HepG2 (cell line): Measurements from ENCODE around the gene PRDX3. TPM values are rescaled to one million over a fixed set of nuclear protein-coding genes. Genes with fewer than 3 reads are reported as not detected.

ENCODE experiments used
- CHD2 ChIP-seq: IDR thresholded peaks from 2 replicates; pipeline ENCODE4 v1.6.1; 2011; ENCODE audit warnings: low read depth, low read length, improper control_type of control experiment
- ELF3 ChIP-seq: IDR thresholded peaks from 2 replicates; pipeline ENCODE4 v1.6.1; 2016; ENCODE audit warnings: missing genetic modification reagents, missing compliant biosample characterization
- GATAD2A ChIP-seq: IDR thresholded peaks from 2 replicates; pipeline ENCODE4 v1.6.1; 2016
- GPN1 ChIP-seq: sonication (generic); formaldehyde crosslinking; IDR thresholded peaks from 2 replicates; pipeline ENCODE4 v1.5.1; 2020; ENCODE audit warnings: missing genetic modification reagents, borderline replicate concordance
- HMGA1 ChIP-seq: sonication (generic); formaldehyde crosslinking; conservative IDR thresholded peaks from 2 replicates; pipeline ENCODE4 v1.4.0; 2020; ENCODE audit warnings: missing genetic modification reagents
- HNRNPH1 ChIP-seq: fragments of 200-400 bp; formaldehyde crosslinking; optimal IDR thresholded peaks from 2 replicates; pipeline ENCODE3; 2017; ENCODE audit warnings: mild to moderate bottlenecking, low read depth, low read length
- IRX3 ChIP-seq: sonication (generic); formaldehyde crosslinking; IDR thresholded peaks from 2 replicates; pipeline ENCODE4 v1.8.1; 2023; ENCODE audit warnings: mild to moderate bottlenecking, low read depth, missing genetic modification reagents, borderline replicate concordance
- MAFF ChIP-seq: IDR thresholded peaks from 2 replicates; pipeline ENCODE4 v1.6.1; 2011; ENCODE audit warnings: low read depth, low read length, improper control_type of control experiment
- MTF2 ChIP-seq: sonication (generic); formaldehyde crosslinking; IDR thresholded peaks from 2 replicates; pipeline ENCODE4 v1.5.0; 2020; ENCODE audit warnings: missing genetic modification reagents, borderline replicate concordance
- PRMT3 ChIP-seq: sonication (generic); formaldehyde crosslinking; IDR thresholded peaks from 2 replicates; pipeline ENCODE4 v1.8.1; 2022; ENCODE audit warnings: low read depth, mild to moderate bottlenecking, moderate library complexity, missing genetic modification reagents, borderline replicate concordance
- SP2 ChIP-seq: sonication (generic); formaldehyde crosslinking; IDR thresholded peaks from 2 replicates; pipeline ENCODE4 v1.5.1; 2020; ENCODE audit warnings: mild to moderate bottlenecking, missing genetic modification reagents
- SPEN ChIP-seq: sonication (generic); formaldehyde crosslinking; IDR thresholded peaks from 2 replicates; pipeline ENCODE4 v1.5.1; 2020; ENCODE audit warnings: low read depth, mild to moderate bottlenecking, missing genetic modification reagents
- YEATS4 ChIP-seq: sonication (generic); formaldehyde crosslinking; IDR thresholded peaks from 2 replicates; pipeline ENCODE4 v1.4.0; 2020; ENCODE audit warnings: missing genetic modification reagents, borderline replicate concordance
- ZMAT3 ChIP-seq: sonication (generic); formaldehyde crosslinking; conservative IDR thresholded peaks from 2 replicates; pipeline ENCODE4 v1.7.0; 2021; ENCODE audit warnings: missing genetic modification reagents
- ZNF3 ChIP-seq: IDR thresholded peaks from 2 replicates; pipeline ENCODE4 v1.7.0; 2017; ENCODE audit warnings: inconsistent platforms
- ZNF430 ChIP-seq: sonication (generic); formaldehyde crosslinking; IDR thresholded peaks from 2 replicates; pipeline ENCODE4 v1.9.0; 2021; ENCODE audit warnings: mild to moderate bottlenecking, missing genetic modification reagents
- polyA plus RNA-seq, 8 experiments: library from polyadenylated mRNA; depleted of rRNA in 3 of 8; stranded (reverse) in 7 of 8; unstranded in 1 of 8; fragments of >200 nt; fragmentation: Illumina TruSeq in 4 of 8; extraction: Trizol in 4 of 8; gene quantifications; 2 replicates each; pipeline versions ENCODE4 v1.2.1 to v1.2.3, GENCODE V29; 2011 to 2016; ENCODE audit warnings: low read depth in 4 of 8, missing spikeins in 1 of 8, mixed read lengths in 1 of 8; ENCODE audit not compliant: insufficient read depth in 1 of 8
- total RNA-seq, 5 experiments: library from RNA; depleted of rRNA; stranded (reverse); fragments of >200 nt; fragmentation: Illumina TruSeq; extraction: Trizol; gene quantifications; 2 replicates each; pipeline ENCODE4 v1.2.3, GENCODE V29; 2016; ENCODE audit warnings: low read depth in 1 of 5
- TF ChIP-seq, protein P1 (sequence below): sonication (generic); formaldehyde crosslinking; IDR thresholded peaks from 2 replicates; pipeline ENCODE4 v1.4.0; 2020; ENCODE audit warnings: missing genetic modification reagents
- TF ChIP-seq, protein P2 (sequence below): sonication (generic); formaldehyde crosslinking; IDR thresholded peaks from 2 replicates; pipeline ENCODE4 v1.5.0; 2020; ENCODE audit warnings: mild to moderate bottlenecking, missing genetic modification reagents
- TF ChIP-seq, protein P3 (sequence below), 2 experiments: sonication (generic) in 1 of 2; formaldehyde crosslinking in 1 of 2; IDR thresholded peaks; 2 replicates each; pipeline versions ENCODE4 v1.4.0 to v1.6.1; 2018 to 2020; ENCODE audit warnings: missing genetic modification reagents in 2 of 2, borderline replicate concordance in 1 of 2, low read depth in 1 of 2, mild to moderate bottlenecking in 1 of 2, missing biosample characterization in 1 of 2
- TF ChIP-seq, protein P4 (sequence below): sonication (generic); formaldehyde crosslinking; IDR thresholded peaks from 2 replicates; pipeline ENCODE4 v1.5.0; 2020; ENCODE audit warnings: mild to moderate bottlenecking, missing genetic modification reagents, borderline replicate concordance

PRDX3 gene
- total and polyA plus RNA-seq, 2 of the 13 experiments (the other 11 are each of a cell fraction or from before 2014, with no cell fraction given), result 407 to 565 TPM

DNA sequence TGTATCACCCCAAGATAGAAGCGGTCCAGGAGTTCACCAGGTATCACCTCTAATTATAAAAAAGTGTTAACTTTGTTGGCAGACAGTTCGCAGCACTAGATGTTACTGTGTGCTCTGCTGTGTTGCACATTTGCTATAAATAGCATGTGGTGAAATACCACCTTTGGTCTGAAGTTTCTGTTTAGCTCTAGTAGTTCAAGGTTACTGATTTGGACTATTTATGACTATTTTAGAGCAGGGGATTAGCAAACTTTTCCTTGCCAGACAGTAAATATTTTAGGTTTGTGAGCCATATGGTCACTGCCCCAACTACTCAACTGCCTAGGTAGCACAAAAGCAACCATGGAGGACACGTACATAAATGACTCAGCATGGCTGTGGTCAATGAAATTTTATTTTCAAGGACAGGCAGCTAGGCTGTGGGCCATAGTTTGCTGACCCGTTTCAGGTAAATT is 58.2 kb downstream of the PRDX3 start (continued):
- TF ChIP-seq, protein P1, sequence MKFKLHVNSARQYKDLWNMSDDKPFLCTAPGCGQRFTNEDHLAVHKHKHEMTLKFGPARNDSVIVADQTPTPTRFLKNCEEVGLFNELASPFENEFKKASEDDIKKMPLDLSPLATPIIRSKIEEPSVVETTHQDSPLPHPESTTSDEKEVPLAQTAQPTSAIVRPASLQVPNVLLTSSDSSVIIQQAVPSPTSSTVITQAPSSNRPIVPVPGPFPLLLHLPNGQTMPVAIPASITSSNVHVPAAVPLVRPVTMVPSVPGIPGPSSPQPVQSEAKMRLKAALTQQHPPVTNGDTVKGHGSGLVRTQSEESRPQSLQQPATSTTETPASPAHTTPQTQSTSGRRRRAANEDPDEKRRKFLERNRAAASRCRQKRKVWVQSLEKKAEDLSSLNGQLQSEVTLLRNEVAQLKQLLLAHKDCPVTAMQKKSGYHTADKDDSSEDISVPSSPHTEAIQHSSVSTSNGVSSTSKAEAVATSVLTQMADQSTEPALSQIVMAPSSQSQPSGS (CRISPR knock-in tag), result peak; percentile 84
- peak; percentile 68; the same call in 1 of the 2 replicates for TF ChIP-seq YEATS4 (CRISPR knock-in tag)
- TF ChIP-seq, protein P2, sequence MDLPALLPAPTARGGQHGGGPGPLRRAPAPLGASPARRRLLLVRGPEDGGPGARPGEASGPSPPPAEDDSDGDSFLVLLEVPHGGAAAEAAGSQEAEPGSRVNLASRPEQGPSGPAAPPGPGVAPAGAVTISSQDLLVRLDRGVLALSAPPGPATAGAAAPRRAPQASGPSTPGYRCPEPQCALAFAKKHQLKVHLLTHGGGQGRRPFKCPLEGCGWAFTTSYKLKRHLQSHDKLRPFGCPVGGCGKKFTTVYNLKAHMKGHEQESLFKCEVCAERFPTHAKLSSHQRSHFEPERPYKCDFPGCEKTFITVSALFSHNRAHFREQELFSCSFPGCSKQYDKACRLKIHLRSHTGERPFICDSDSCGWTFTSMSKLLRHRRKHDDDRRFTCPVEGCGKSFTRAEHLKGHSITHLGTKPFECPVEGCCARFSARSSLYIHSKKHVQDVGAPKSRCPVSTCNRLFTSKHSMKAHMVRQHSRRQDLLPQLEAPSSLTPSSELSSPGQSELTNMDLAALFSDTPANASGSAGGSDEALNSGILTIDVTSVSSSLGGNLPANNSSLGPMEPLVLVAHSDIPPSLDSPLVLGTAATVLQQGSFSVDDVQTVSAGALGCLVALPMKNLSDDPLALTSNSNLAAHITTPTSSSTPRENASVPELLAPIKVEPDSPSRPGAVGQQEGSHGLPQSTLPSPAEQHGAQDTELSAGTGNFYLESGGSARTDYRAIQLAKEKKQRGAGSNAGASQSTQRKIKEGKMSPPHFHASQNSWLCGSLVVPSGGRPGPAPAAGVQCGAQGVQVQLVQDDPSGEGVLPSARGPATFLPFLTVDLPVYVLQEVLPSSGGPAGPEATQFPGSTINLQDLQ, result no peak
- peak; percentile 98 for TF ChIP-seq GATAD2A
- TF ChIP-seq HNRNPH1, result no peak
- TF ChIP-seq ELF3, result peak; percentile 69; the same call in 1 of the 2 replicates
- no peak for TF ChIP-seq GPN1 (CRISPR knock-in tag)
- no peak for TF ChIP-seq IRX3 (CRISPR knock-in tag)
- no peak for TF ChIP-seq HMGA1 (CRISPR knock-in tag)
- TF ChIP-seq ZNF3, result no peak
- TF ChIP-seq, protein P3, sequence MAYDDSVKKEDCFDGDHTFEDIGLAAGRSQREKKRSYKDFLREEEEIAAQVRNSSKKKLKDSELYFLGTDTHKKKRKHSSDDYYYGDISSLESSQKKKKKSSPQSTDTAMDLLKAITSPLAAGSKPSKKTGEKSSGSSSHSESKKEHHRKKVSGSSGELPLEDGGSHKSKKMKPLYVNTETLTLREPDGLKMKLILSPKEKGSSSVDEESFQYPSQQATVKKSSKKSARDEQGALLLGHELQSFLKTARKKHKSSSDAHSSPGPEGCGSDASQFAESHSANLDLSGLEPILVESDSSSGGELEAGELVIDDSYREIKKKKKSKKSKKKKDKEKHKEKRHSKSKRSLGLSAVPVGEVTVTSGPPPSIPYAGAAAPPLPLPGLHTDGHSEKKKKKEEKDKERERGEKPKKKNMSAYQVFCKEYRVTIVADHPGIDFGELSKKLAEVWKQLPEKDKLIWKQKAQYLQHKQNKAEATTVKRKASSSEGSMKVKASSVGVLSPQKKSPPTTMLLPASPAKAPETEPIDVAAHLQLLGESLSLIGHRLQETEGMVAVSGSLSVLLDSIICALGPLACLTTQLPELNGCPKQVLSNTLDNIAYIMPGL (CRISPR knock-in tag; IDR thresholded peaks at IDR 0.05; ENCODE audit: borderline replicate concordance in 1 of 2, low read depth in 1 of 2), result peak in 1 of 2 experiments; percentile 23; a peak in 1 of 4 replicates
- TF ChIP-seq SPEN (CRISPR knock-in tag), result 0 out of 2 replicates have a peak, but pooled peaks have one; percentile 47
- no peak for TF ChIP-seq ZMAT3 (CRISPR knock-in tag)
- no peak for TF ChIP-seq CHD2
- no peak for TF ChIP-seq ZNF430 (CRISPR knock-in tag)
- peak; percentile 91 for TF ChIP-seq MAFF
- TF ChIP-seq SP2 (CRISPR knock-in tag), result no peak
- 0 out of 2 replicates have a peak, but pooled peaks have one; percentile 57 for TF ChIP-seq PRMT3 (CRISPR knock-in tag)
- TF ChIP-seq MTF2, result no peak
- TF ChIP-seq, protein P4, sequence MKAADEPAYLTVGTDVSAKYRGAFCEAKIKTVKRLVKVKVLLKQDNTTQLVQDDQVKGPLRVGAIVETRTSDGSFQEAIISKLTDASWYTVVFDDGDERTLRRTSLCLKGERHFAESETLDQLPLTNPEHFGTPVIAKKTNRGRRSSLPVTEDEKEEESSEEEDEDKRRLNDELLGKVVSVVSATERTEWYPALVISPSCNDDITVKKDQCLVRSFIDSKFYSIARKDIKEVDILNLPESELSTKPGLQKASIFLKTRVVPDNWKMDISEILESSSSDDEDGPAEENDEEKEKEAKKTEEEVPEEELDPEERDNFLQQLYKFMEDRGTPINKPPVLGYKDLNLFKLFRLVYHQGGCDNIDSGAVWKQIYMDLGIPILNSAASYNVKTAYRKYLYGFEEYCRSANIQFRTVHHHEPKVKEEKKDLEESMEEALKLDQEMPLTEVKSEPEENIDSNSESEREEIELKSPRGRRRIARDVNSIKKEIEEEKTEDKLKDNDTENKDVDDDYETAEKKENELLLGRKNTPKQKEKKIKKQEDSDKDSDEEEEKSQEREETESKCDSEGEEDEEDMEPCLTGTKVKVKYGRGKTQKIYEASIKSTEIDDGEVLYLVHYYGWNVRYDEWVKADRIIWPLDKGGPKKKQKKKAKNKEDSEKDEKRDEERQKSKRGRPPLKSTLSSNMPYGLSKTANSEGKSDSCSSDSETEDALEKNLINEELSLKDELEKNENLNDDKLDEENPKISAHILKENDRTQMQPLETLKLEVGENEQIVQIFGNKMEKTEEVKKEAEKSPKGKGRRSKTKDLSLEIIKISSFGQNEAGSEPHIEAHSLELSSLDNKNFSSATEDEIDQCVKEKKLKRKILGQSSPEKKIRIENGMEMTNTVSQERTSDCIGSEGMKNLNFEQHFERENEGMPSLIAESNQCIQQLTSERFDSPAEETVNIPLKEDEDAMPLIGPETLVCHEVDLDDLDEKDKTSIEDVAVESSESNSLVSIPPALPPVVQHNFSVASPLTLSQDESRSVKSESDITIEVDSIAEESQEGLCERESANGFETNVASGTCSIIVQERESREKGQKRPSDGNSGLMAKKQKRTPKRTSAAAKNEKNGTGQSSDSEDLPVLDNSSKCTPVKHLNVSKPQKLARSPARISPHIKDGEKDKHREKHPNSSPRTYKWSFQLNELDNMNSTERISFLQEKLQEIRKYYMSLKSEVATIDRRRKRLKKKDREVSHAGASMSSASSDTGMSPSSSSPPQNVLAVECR, result peak; percentile 67; the same call in 1 of the 2 replicates
